Fibroblast of villous mesenchyme (primary cell): ENCODE results near the gene VPS39. TPM values are rescaled to one million over a fixed set of nuclear protein-coding genes. Genes with fewer than 3 reads are reported as not detected.

Experiments used
- DNase-seq: peaks from one replicate; pipeline ENCODE4 v3.0.0-alpha.2; 2010; ENCODE audit warnings: low read depth
- H3K4me3 ChIP-seq: 2 replicates; pipeline ENCODE4 v1.5.1; 2011; ENCODE audit warnings: low read depth, mild to moderate bottlenecking, low read length
- CTCF ChIP-seq: IDR thresholded peaks from 2 replicates; pipeline ENCODE4 v1.5.1; 2012; ENCODE audit warnings: low read depth, mild to moderate bottlenecking, low read length; ENCODE audit not compliant: insufficient read depth
- total RNA-seq: library from RNA; depleted of rRNA; stranded (reverse); fragments of >200 nt; gene quantifications from 2 replicates; pipeline ENCODE4 v1.2.3, GENCODE V29; 2012

VPS39 gene
- total RNA-seq, 1 donor = 70.4 TPM

- TF ChIP-seq CTCF = no peak
- H3K4me3 ChIP-seq = no peak overlapping the region
- no peak for DNase-seq
These were observed 76.0 kb downstream of the VPS39 start for GRCh38 chr15:42131826-42132806.

- TF ChIP-seq CTCF = no peak
- no peak overlapping the region for H3K4me3 ChIP-seq
- DNase-seq = no peak
These were observed 77.1 kb downstream of the VPS39 start for GRCh38 chr15:42131006-42131405.

GRCh38 chr15:42130246-42130986, 77.7 kb downstream of the VPS39 start:
- no peak for TF ChIP-seq CTCF
- H3K4me3 ChIP-seq = no peak overlapping the region
- no peak for DNase-seq

GRCh38 chr15:42129364-42129763, 78.7 kb downstream of the VPS39 start:
- no peak for TF ChIP-seq CTCF
- DNase-seq = no peak
- no peak overlapping the region for H3K4me3 ChIP-seq

- TF ChIP-seq CTCF = no peak
- no peak for DNase-seq
- H3K4me3 ChIP-seq = no peak overlapping the region
These were observed 79.6 kb downstream of the VPS39 start for GRCh38 chr15:42128476-42128875.

GRCh38 chr15:42123546-42123945, 84.6 kb downstream of the VPS39 start:
- no peak for DNase-seq
- no peak overlapping the region for H3K4me3 ChIP-seq
- no peak for TF ChIP-seq CTCF
